H9 (cell line): Measurements from ENCODE around the gene ACP1. TPM values are rescaled to one million over a fixed set of nuclear protein-coding genes. Genes with fewer than 3 reads are reported as not detected.

Source experiments
- DNase-seq: peaks from one replicate; pipeline ENCODE4 v3.0.0-alpha.2; 2017
- H2AFZ ChIP-seq: one replicate; pipeline ENCODE4 v1.6.1; 2013; ENCODE audit warnings: mild to moderate bottlenecking, low read length, control low read depth, moderate library complexity
- H2AK5ac ChIP-seq: 2 replicates; pipeline ENCODE4 v1.6.1; 2013; ENCODE audit warnings: low read length, control low read depth, mixed read lengths; ENCODE audit not compliant: insufficient read length
- H2BK120ac ChIP-seq: one replicate; pipeline ENCODE4 v1.6.1; 2013; ENCODE audit warnings: low read depth, mild to moderate bottlenecking, low read length, control low read depth, inconsistent platforms; ENCODE audit not compliant: poor library complexity, severe bottlenecking
- H2BK12ac ChIP-seq: 2 replicates; pipeline ENCODE4 v1.6.1; 2013; ENCODE audit warnings: low read length, control low read depth, mixed read lengths, low read depth; ENCODE audit not compliant: insufficient read length
- H2BK15ac ChIP-seq: 2 replicates; pipeline ENCODE4 v1.6.1; 2013; ENCODE audit warnings: low read depth, low read length, control low read depth
- H2BK20ac ChIP-seq: one replicate; pipeline ENCODE4 v1.6.1; 2013; ENCODE audit warnings: low read depth, mild to moderate bottlenecking, low read length, control low read depth, inconsistent platforms; ENCODE audit not compliant: poor library complexity, severe bottlenecking
- H2BK5ac ChIP-seq: 2 replicates; pipeline ENCODE4 v1.6.1; 2013; ENCODE audit warnings: low read length, control low read depth, mixed read lengths; ENCODE audit not compliant: insufficient read length
- H3K14ac ChIP-seq: 2 replicates; pipeline ENCODE4 v1.6.1; 2013; ENCODE audit warnings: low read length, control low read depth; ENCODE audit not compliant: insufficient read depth
- H3K18ac ChIP-seq: 2 replicates; pipeline ENCODE4 v1.6.1; 2013; ENCODE audit warnings: low read depth, mild to moderate bottlenecking, mixed read lengths, low read length, control low read depth; ENCODE audit not compliant: insufficient read length
- H3K23ac ChIP-seq: 2 replicates; pipeline ENCODE4 v1.6.1; 2013; ENCODE audit warnings: low read length, control low read depth, mixed read lengths, low read depth; ENCODE audit not compliant: insufficient read length
- H3K23me2 ChIP-seq: 2 replicates; pipeline ENCODE4 v1.6.1; 2013; ENCODE audit warnings: low read depth, mild to moderate bottlenecking, mixed read lengths, low read length, control low read depth; ENCODE audit not compliant: insufficient read length, poor library complexity, severe bottlenecking
- H3K27ac ChIP-seq: 2 replicates; pipeline ENCODE4 v1.5.1; 2013; ENCODE audit warnings: low read length, control low read depth, mixed read lengths, low read depth; ENCODE audit not compliant: insufficient read length
- H3K27me3 ChIP-seq: 2 replicates; pipeline ENCODE4 v1.6.1; 2013; ENCODE audit warnings: low read length, control low read depth, inconsistent platforms; ENCODE audit not compliant: insufficient read depth
- H3K4ac ChIP-seq: 2 replicates; pipeline ENCODE4 v1.6.1; 2013; ENCODE audit warnings: low read depth, mild to moderate bottlenecking, control low read depth, inconsistent platforms, low read length, moderate library complexity
- H3K4me1 ChIP-seq: 2 replicates; pipeline ENCODE4 v1.6.1; 2013; ENCODE audit warnings: low read length, control low read depth, inconsistent platforms; ENCODE audit not compliant: insufficient read depth
- H3K4me2 ChIP-seq: 2 replicates; pipeline ENCODE4 v1.6.1; 2013; ENCODE audit warnings: low read length, control low read depth, mixed read lengths; ENCODE audit not compliant: insufficient read length, insufficient read depth
- H3K56ac ChIP-seq: 2 replicates; pipeline ENCODE4 v1.6.1; 2013; ENCODE audit warnings: low read depth, mild to moderate bottlenecking, mixed read lengths, low read length, control low read depth; ENCODE audit not compliant: insufficient read length
- H3K79me1 ChIP-seq: 2 replicates; pipeline ENCODE4 v1.6.1; 2013; ENCODE audit warnings: low read depth, mild to moderate bottlenecking, moderate library complexity, low read length, control low read depth, inconsistent platforms; ENCODE audit not compliant: insufficient read depth, poor library complexity, severe bottlenecking
- H3K79me2 ChIP-seq: 2 replicates; pipeline ENCODE4 v1.6.1; 2013; ENCODE audit warnings: low read length, control low read depth, inconsistent platforms; ENCODE audit not compliant: insufficient read depth
- H3K9ac ChIP-seq: 2 replicates; pipeline ENCODE4 v1.6.1; 2013; ENCODE audit warnings: low read length, control low read depth, mixed read lengths; ENCODE audit not compliant: insufficient read length; ENCODE audit errors: extremely low read depth
- H3K9me3 ChIP-seq: one replicate; pipeline ENCODE4 v1.6.1; 2013; ENCODE audit warnings: low read depth, low read length, inconsistent platforms; ENCODE audit not compliant: control insufficient read depth
- H3T11ph ChIP-seq: one replicate; pipeline ENCODE4 v1.6.1; 2013; ENCODE audit warnings: mild to moderate bottlenecking, low read length, control low read depth, inconsistent platforms
- H4K20me1 ChIP-seq: one replicate; pipeline ENCODE4 v1.6.1; 2013; ENCODE audit not compliant: control insufficient read depth, insufficient read length, insufficient read depth
- H4K5ac ChIP-seq: 2 replicates; pipeline ENCODE4 v1.6.1; 2013; ENCODE audit warnings: low read depth, mild to moderate bottlenecking, mixed read lengths, low read length, control low read depth; ENCODE audit not compliant: insufficient read length
- H4K8ac ChIP-seq: replicated peaks from 2 replicates; pipeline ENCODE4 v1.6.1; 2013; ENCODE audit warnings: low read length, control low read depth, mixed read lengths, low read depth; ENCODE audit not compliant: insufficient read length
- H4K91ac ChIP-seq: 2 replicates; pipeline ENCODE4 v1.6.1; 2013; ENCODE audit warnings: low read depth, mild to moderate bottlenecking, moderate library complexity, mixed read lengths, low read length, control low read depth; ENCODE audit not compliant: insufficient read length
- H3K27ac Mint-ChIP-seq, 3 experiments: 2 replicates in 2 of 3; 3 replicates in 1 of 3; pipeline ENCODE4 v1.8.0; 2020 to 2021; ENCODE audit warnings: mixed read lengths in 3 of 3, mild to moderate bottlenecking in 1 of 3, moderate library complexity in 1 of 3
- H3K27me3 Mint-ChIP-seq: 2 replicates; pipeline ENCODE4 v1.8.0; 2021; ENCODE audit warnings: low read depth, mild to moderate bottlenecking, moderate library complexity, mixed read lengths
- H3K36me3 Mint-ChIP-seq, 3 experiments: 2 replicates in 2 of 3; 3 replicates in 1 of 3; pipeline ENCODE4 v1.8.0; 2020 to 2021; ENCODE audit warnings: low read depth in 3 of 3, mixed read lengths in 3 of 3; ENCODE audit not compliant: insufficient read depth in 1 of 3
- H3K4me1 Mint-ChIP-seq, 2 experiments: 2 replicates each; pipeline ENCODE4 v1.8.0; 2020; ENCODE audit warnings: mixed read lengths in 2 of 2
- H3K4me3 Mint-ChIP-seq, 2 experiments: 2 replicates in 1 of 2; 3 replicates in 1 of 2; pipeline ENCODE4 v1.8.0; 2020 to 2021; ENCODE audit warnings: mild to moderate bottlenecking in 2 of 2, mixed read lengths in 2 of 2, moderate library complexity in 1 of 2
- H3K9me3 Mint-ChIP-seq, 2 experiments: 2 replicates in 1 of 2; 3 replicates in 1 of 2; pipeline ENCODE4 v1.8.0; 2020; ENCODE audit warnings: mild to moderate bottlenecking in 2 of 2, mixed read lengths in 2 of 2, moderate library complexity in 1 of 2
- CTCF ChIP-seq: fragments of 200-600 bp; sonication (generic); conservative IDR thresholded peaks from 3 replicates; pipeline ENCODE4 v1.8.0; 2021; ENCODE audit warnings: antibody characterized with exemption, mild to moderate bottlenecking
- WGBS: extraction: QIAGEN DNeasy Blood & Tissue Kit; methylation state at CpG from one replicate; pipeline ENCODE4 v1.1.7; 2013; ENCODE audit warnings: missing lambda C conversion rate, low lambda C conversion rate, mixed read lengths; ENCODE audit not compliant: insufficient read length; ENCODE audit errors: extremely low coverage; 5-methylcytosine and 5-hydroxymethylcytosine counted together
- total RNA-seq: library from RNA; stranded (reverse); gene quantifications from 2 replicates; pipeline ENCODE4 v1.2.1, GENCODE V29; 2021

ACP1 gene
- total RNA-seq, 1 experiment from 2014 or later = 143 TPM

DNA sequence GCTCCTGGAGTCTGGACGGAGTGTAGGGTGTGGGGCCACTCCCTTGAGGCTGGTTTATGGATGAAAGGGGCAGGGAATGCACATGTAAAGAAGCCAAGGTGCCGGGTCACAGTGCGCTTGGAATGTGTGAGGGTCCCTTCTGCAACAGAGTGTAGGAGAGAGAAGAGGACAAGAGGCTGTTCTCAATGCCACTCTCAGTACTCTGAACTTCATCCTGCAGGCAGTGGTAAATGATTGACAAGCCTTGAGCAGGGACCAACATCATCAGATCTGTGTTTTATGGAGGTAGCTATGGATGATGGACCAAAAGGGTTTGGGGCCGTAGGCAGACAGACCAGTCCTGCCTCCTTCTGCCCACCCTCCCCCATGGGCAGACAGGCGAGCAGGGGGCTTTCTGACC, 30.3 kb downstream of the ACP1 start:
- Histone ChIP-seq H3K27ac (no peak overlapping the region), H3K9me3 (no peaks in the 10 kb centered on the region), H3K23ac (no peak overlapping the region), H3K18ac (no peak overlapping the region), H2BK15ac (no peak overlapping the region), H2BK12ac (no peak overlapping the region), H3K9ac (no peak overlapping the region), H3K4me1 (no peaks in the 10 kb centered on the region), H4K8ac (no peak overlapping the region), H4K20me1 (no peaks in the 10 kb centered on the region), H2BK5ac (no peak overlapping the region), H4K91ac (no peak overlapping the region), H3K23me2 (peaks cover 1% of the 10 kb centered on the region), H3K56ac (no peak overlapping the region), H3K14ac (no peak overlapping the region), H3K79me2 (no peaks in the 10 kb centered on the region), H3K79me1 (no peaks in the 10 kb centered on the region), H4K5ac (no peak overlapping the region), H2AFZ (no peak overlapping the region), H3K4me2 (no peak overlapping the region), H2BK120ac (no peak overlapping the region), H3T11ph (no peak overlapping the region), H3K27me3 (no peaks in the 10 kb centered on the region; the same call in 1 of the 2 replicates), H2BK20ac (no peak overlapping the region), H3K4ac (no peak overlapping the region), H2AK5ac (no peak overlapping the region)
- Mint-ChIP-seq H3K36me3 (no peaks in the 10 kb centered on the region), H3K4me3 (no peak overlapping the region), H3K27me3 (peaks cover 66% of the 10 kb centered on the region), H3K4me1 (no peaks in the 10 kb centered on the region), H3K27ac (no peak overlapping the region), H3K9me3 (peaks cover 4 to 14% of the 10 kb centered on the region in 2 experiments; a peak in 4 of 5 replicates)
- no peak for TF ChIP-seq CTCF
- DNase-seq = no peak
- no CpG with 5 or more reads among the region's 5 CpGs for WGBS
